Measurements from ENCODE around the gene DNAJC3.
"Not testable (repeated sequence)": the region's sequence is repeated elsewhere in the genome, so short reads cannot be mapped to it uniquely, and the experiment has no call there.

DNAJC3 gene

GRCh38 chr13:95714142-95714832 lies 37.3 kb downstream of the DNAJC3 start:
- peak; percentile 84 for DNase-seq (ENCODE audit: low read depth)

GRCh38 chr13:95716231-95716630 lies 39.3 kb downstream of the DNAJC3 start:
- no peak for DNase-seq (ENCODE audit: low read depth)

- no peak for DNase-seq (ENCODE audit: low read depth)
Observed at GRCh38 chr13:95722241-95722640, 45.3 kb downstream of the DNAJC3 start.

- no peak for DNase-seq (ENCODE audit: low read depth)
Observed at GRCh38 chr13:95723438-95723837, 46.5 kb downstream of the DNAJC3 start.

GRCh38 chr13:95724252-95724651 lies 47.3 kb downstream of the DNAJC3 start:
- DNase-seq (ENCODE audit: low read depth): peak; percentile 6

GRCh38 chr13:95726876-95727275 lies 49.9 kb downstream of the DNAJC3 start:
- no peak for DNase-seq (ENCODE audit: low read depth)

GRCh38 chr13:95728957-95729356 lies 52.0 kb downstream of the DNAJC3 start:
- DNase-seq (ENCODE audit: low read depth): no peak

GRCh38 chr13:95734124-95734523 lies 57.2 kb downstream of the DNAJC3 start:
- DNase-seq (ENCODE audit: low read depth): no peak

- DNase-seq (ENCODE audit: low read depth): not testable (repeated sequence)
Observed at GRCh38 chr13:95740071-95740978, 63.4 kb downstream of the DNAJC3 start.

- DNase-seq (ENCODE audit: low read depth): no peak
Observed at GRCh38 chr13:95740979-95741320, 64.0 kb downstream of the DNAJC3 start.

- DNase-seq (ENCODE audit: low read depth): no peak
Observed at GRCh38 chr13:95741584-95742563, 64.9 kb downstream of the DNAJC3 start.

- DNase-seq (ENCODE audit: low read depth): no peak
Observed at GRCh38 chr13:95743192-95743591, 66.3 kb downstream of the DNAJC3 start.

- DNase-seq (ENCODE audit: low read depth): no peak
Observed at GRCh38 chr13:95745289-95745688, 68.3 kb downstream of the DNAJC3 start.

GRCh38 chr13:95745752-95746151 lies 68.8 kb downstream of the DNAJC3 start:
- DNase-seq (ENCODE audit: low read depth): no peak

GRCh38 chr13:95749545-95749944 lies 72.6 kb downstream of the DNAJC3 start:
- DNase-seq (ENCODE audit: low read depth): no peak

GRCh38 chr13:95752677-95753076 lies 75.7 kb downstream of the DNAJC3 start:
- no peak for DNase-seq (ENCODE audit: low read depth)

- DNase-seq (ENCODE audit: low read depth): no peak
Observed at GRCh38 chr13:95754069-95754468, 77.1 kb downstream of the DNAJC3 start.

- DNase-seq (ENCODE audit: low read depth): no peak
Observed at GRCh38 chr13:95756072-95756471, 79.1 kb downstream of the DNAJC3 start.

GRCh38 chr13:95762626-95763025 lies 85.7 kb downstream of the DNAJC3 start:
- not testable (repeated sequence) for DNase-seq (ENCODE audit: low read depth)

- DNase-seq (ENCODE audit: low read depth): no peak
Observed at GRCh38 chr13:95763601-95764000, 86.7 kb downstream of the DNAJC3 start.

GRCh38 chr13:95771905-95772304 lies 95.0 kb downstream of the DNAJC3 start:
- DNase-seq (ENCODE audit: low read depth): no peak

GRCh38 chr13:95779522-95779921 lies 102.6 kb downstream of the DNAJC3 start:
- DNase-seq (ENCODE audit: low read depth): no peak
